ENCODE measurements around the gene GNB5.
A peak's percentile ranks its signal among the peaks of the same experiment; 100 is the strongest.

The GNB5 gene

GRCh38 chr15:52218816-52219215, 27.6 kb upstream of the GNB5 start:
- Histone ChIP-seq H3K9me3 (ENCODE audit: control insufficient read depth, low read length) (no peaks in the 10 kb centered on the region), H2BK12ac (ENCODE audit: low read length in 2 of 2) (no peak overlapping the region), H3K4me3 (ENCODE audit: insufficient read depth in 1 of 2, low read depth in 1 of 2, low read length in 2 of 2) (no peak overlapping the region), H2BK120ac (ENCODE audit: low read depth, low read length) (no peak overlapping the region), H3K4me1 (ENCODE audit: control insufficient read depth, insufficient read depth, low read depth, low read length) (peaks cover 3% of the 10 kb centered on the region), H3K18ac (ENCODE audit: low read depth in 1 of 2, low read length in 2 of 2) (no peak overlapping the region), H3K27ac (ENCODE audit: low read length, poor library complexity, severe bottlenecking) (no peak overlapping the region), H3K4ac (ENCODE audit: low read depth in 1 of 2, low read length in 2 of 2) (no peak overlapping the region), H3K27me3 (ENCODE audit: control insufficient read depth in 1 of 2, insufficient read depth in 1 of 2, low read length in 2 of 2) (no peaks in the 10 kb centered on the region), H3K14ac (ENCODE audit: low read length in 2 of 2) (no peak overlapping the region), H2AFZ (ENCODE audit: low read depth, low read length) (no peak overlapping the region), H4K8ac (ENCODE audit: low read length) (no peak overlapping the region), H2AK5ac (ENCODE audit: low read length, severe bottlenecking) (no peak overlapping the region), H3K23ac (ENCODE audit: low read length in 2 of 2) (no peak overlapping the region), H3K4me2 (ENCODE audit: low read length, poor library complexity, severe bottlenecking) (no peak overlapping the region), H3K79me1 (replicated peaks; ENCODE audit: low read length, poor library complexity, severe bottlenecking) (no peaks in the 10 kb centered on the region), H4K91ac (ENCODE audit: low read length) (no peak overlapping the region), H2BK15ac (ENCODE audit: low read depth, poor library complexity, severe bottlenecking) (no peak overlapping the region), H2BK5ac (ENCODE audit: low read depth, low read length, poor library complexity, severe bottlenecking) (no peak overlapping the region), H3K9ac (ENCODE audit: low read length) (no peak overlapping the region), H3K36me3 (ENCODE audit: control insufficient read depth in 1 of 2, insufficient read depth in 2 of 2, low read depth in 1 of 2, low read length in 2 of 2) (peaks cover 0 to 4% of the 10 kb centered on the region in 2 experiments)
- no peak for DNase-seq
- WGBS: 93% methylated on average over 4 of the region's 4 CpGs

GRCh38 chr15:52218371-52218770, 27.2 kb upstream of the GNB5 start:
- Histone ChIP-seq H3K9me3 (ENCODE audit: control insufficient read depth, low read length) (no peaks in the 10 kb centered on the region), H2BK5ac (ENCODE audit: low read depth, low read length, poor library complexity, severe bottlenecking) (no peak overlapping the region), H3K9ac (ENCODE audit: low read length) (no peak overlapping the region), H3K4me1 (ENCODE audit: control insufficient read depth, insufficient read depth, low read depth, low read length) (peaks cover 3% of the 10 kb centered on the region), H2BK15ac (ENCODE audit: low read depth, poor library complexity, severe bottlenecking) (no peak overlapping the region), H3K18ac (ENCODE audit: low read depth in 1 of 2, low read length in 2 of 2) (no peak overlapping the region), H3K79me1 (replicated peaks; ENCODE audit: low read length, poor library complexity, severe bottlenecking) (no peaks in the 10 kb centered on the region), H2AFZ (ENCODE audit: low read depth, low read length) (no peak overlapping the region), H3K36me3 (ENCODE audit: control insufficient read depth in 1 of 2, insufficient read depth in 2 of 2, low read depth in 1 of 2, low read length in 2 of 2) (peaks cover 0 to 4% of the 10 kb centered on the region in 2 experiments), H3K27ac (ENCODE audit: low read length, poor library complexity, severe bottlenecking) (no peak overlapping the region), H3K27me3 (ENCODE audit: control insufficient read depth in 1 of 2, insufficient read depth in 1 of 2, low read length in 2 of 2) (no peaks in the 10 kb centered on the region), H4K91ac (ENCODE audit: low read length) (no peak overlapping the region), H3K4ac (ENCODE audit: low read depth in 1 of 2, low read length in 2 of 2) (no peak overlapping the region), H3K4me3 (ENCODE audit: insufficient read depth in 1 of 2, low read depth in 1 of 2, low read length in 2 of 2) (no peak overlapping the region), H2BK120ac (ENCODE audit: low read depth, low read length) (no peak overlapping the region), H3K14ac (ENCODE audit: low read length in 2 of 2) (no peak overlapping the region), H3K23ac (ENCODE audit: low read length in 2 of 2) (no peak overlapping the region), H4K8ac (ENCODE audit: low read length) (no peak overlapping the region), H2AK5ac (ENCODE audit: low read length, severe bottlenecking) (no peak overlapping the region), H3K4me2 (ENCODE audit: low read length, poor library complexity, severe bottlenecking) (no peak overlapping the region), H2BK12ac (ENCODE audit: low read length in 2 of 2) (no peak overlapping the region)
- 91% methylated on average over 3 of the region's 3 CpGs for WGBS
- no peak for DNase-seq

- no peak overlapping the region for H2BK120ac ChIP-seq (ENCODE audit: low read depth, low read length)
- no peak for DNase-seq
- peaks cover 3% of the 10 kb centered on the region for H3K4me1 ChIP-seq (ENCODE audit: control insufficient read depth, insufficient read depth, low read depth, low read length)
- H3K4me2 ChIP-seq (ENCODE audit: low read length, poor library complexity, severe bottlenecking): no peak overlapping the region
- H3K23ac ChIP-seq (ENCODE audit: low read length in 2 of 2): no peak overlapping the region
- no peak overlapping the region for H3K27ac ChIP-seq (ENCODE audit: low read length, poor library complexity, severe bottlenecking)
- no peak overlapping the region for H3K4ac ChIP-seq (ENCODE audit: low read depth in 1 of 2, low read length in 2 of 2)
- no peak overlapping the region for H3K4me3 ChIP-seq (ENCODE audit: insufficient read depth in 1 of 2, low read depth in 1 of 2, low read length in 2 of 2)
- H3K79me1 ChIP-seq (replicated peaks; ENCODE audit: low read length, poor library complexity, severe bottlenecking): no peaks in the 10 kb centered on the region
- H2AK5ac ChIP-seq (ENCODE audit: low read length, severe bottlenecking): no peak overlapping the region
- H2AFZ ChIP-seq (ENCODE audit: low read depth, low read length): no peak overlapping the region
- no peak overlapping the region for H3K9ac ChIP-seq (ENCODE audit: low read length)
- no peak overlapping the region for H2BK15ac ChIP-seq (ENCODE audit: low read depth, poor library complexity, severe bottlenecking)
- 81% methylated on average over 10 of the region's 10 CpGs for WGBS
- no peak overlapping the region for H2BK5ac ChIP-seq (ENCODE audit: low read depth, low read length, poor library complexity, severe bottlenecking)
- no peaks in the 10 kb centered on the region for H3K27me3 ChIP-seq (ENCODE audit: control insufficient read depth in 1 of 2, insufficient read depth in 1 of 2, low read length in 2 of 2)
- H3K36me3 ChIP-seq (ENCODE audit: control insufficient read depth in 1 of 2, insufficient read depth in 2 of 2, low read depth in 1 of 2, low read length in 2 of 2): peaks cover 0 to 4% of the 10 kb centered on the region in 2 experiments
- peak overlapping the region in 1 of 2 experiments; percentile 48 for H3K18ac ChIP-seq (ENCODE audit: low read depth in 1 of 2, low read length in 2 of 2)
- H4K8ac ChIP-seq (ENCODE audit: low read length): no peak overlapping the region
- no peaks in the 10 kb centered on the region for H3K9me3 ChIP-seq (ENCODE audit: control insufficient read depth, low read length)
- H4K91ac ChIP-seq (ENCODE audit: low read length): no peak overlapping the region
- H2BK12ac ChIP-seq (ENCODE audit: low read length in 2 of 2): no peak overlapping the region
- H3K14ac ChIP-seq (ENCODE audit: low read length in 2 of 2): no peak overlapping the region
Observed at GRCh38 chr15:52217186-52217585, 26.0 kb upstream of the GNB5 start.

GRCh38 chr15:52214553-52214952, 23.4 kb upstream of the GNB5 start:
- Histone ChIP-seq H3K4me3 (ENCODE audit: insufficient read depth in 1 of 2, low read depth in 1 of 2, low read length in 2 of 2) (no peak overlapping the region), H3K27ac (ENCODE audit: low read length, poor library complexity, severe bottlenecking) (no peak overlapping the region), H4K8ac (ENCODE audit: low read length) (no peak overlapping the region), H3K18ac (ENCODE audit: low read depth in 1 of 2, low read length in 2 of 2) (no peak overlapping the region), H3K4me2 (ENCODE audit: low read length, poor library complexity, severe bottlenecking) (no peak overlapping the region), H2BK5ac (ENCODE audit: low read depth, low read length, poor library complexity, severe bottlenecking) (no peak overlapping the region), H3K9ac (ENCODE audit: low read length) (no peak overlapping the region), H3K36me3 (ENCODE audit: control insufficient read depth in 1 of 2, insufficient read depth in 2 of 2, low read depth in 1 of 2, low read length in 2 of 2) (peaks cover 0 to 4% of the 10 kb centered on the region in 2 experiments), H2BK120ac (ENCODE audit: low read depth, low read length) (no peak overlapping the region), H3K4ac (ENCODE audit: low read depth in 1 of 2, low read length in 2 of 2) (no peak overlapping the region), H3K9me3 (ENCODE audit: control insufficient read depth, low read length) (no peaks in the 10 kb centered on the region), H3K23ac (ENCODE audit: low read length in 2 of 2) (no peak overlapping the region), H3K4me1 (ENCODE audit: control insufficient read depth, insufficient read depth, low read depth, low read length) (peaks cover 3% of the 10 kb centered on the region), H3K27me3 (ENCODE audit: control insufficient read depth in 1 of 2, insufficient read depth in 1 of 2, low read length in 2 of 2) (no peaks in the 10 kb centered on the region), H4K91ac (ENCODE audit: low read length) (no peak overlapping the region), H2BK15ac (ENCODE audit: low read depth, poor library complexity, severe bottlenecking) (no peak overlapping the region), H3K14ac (ENCODE audit: low read length in 2 of 2) (no peak overlapping the region), H3K79me1 (replicated peaks; ENCODE audit: low read length, poor library complexity, severe bottlenecking) (no peaks in the 10 kb centered on the region), H2AFZ (ENCODE audit: low read depth, low read length) (no peak overlapping the region), H2BK12ac (ENCODE audit: low read length in 2 of 2) (no peak overlapping the region), H2AK5ac (ENCODE audit: low read length, severe bottlenecking) (no peak overlapping the region)
- DNase-seq: no peak
- WGBS: 100% methylated on average over 1 of the region's 1 CpG
